Activated CD4-positive, alpha-beta T cell treated with anti-CD3 and anti-CD28 coated beads for 24 hours (primary cell): ENCODE data around the gene DHX8.

ENCODE experiments used
- DNase-seq, 2 donors: peaks; one replicate each; pipeline ENCODE4 v3.0.0-alpha.2; 2020; ENCODE audit warnings: low read depth in 2 of 2

DHX8 gene

GRCh38 chr17:43524945-43525575, 41.3 kb downstream of the DHX8 start:
- DNase-seq: no peak

- no peak for DNase-seq
These were observed 43.3 kb downstream of the DHX8 start for GRCh38 chr17:43526886-43527648.

DNA sequence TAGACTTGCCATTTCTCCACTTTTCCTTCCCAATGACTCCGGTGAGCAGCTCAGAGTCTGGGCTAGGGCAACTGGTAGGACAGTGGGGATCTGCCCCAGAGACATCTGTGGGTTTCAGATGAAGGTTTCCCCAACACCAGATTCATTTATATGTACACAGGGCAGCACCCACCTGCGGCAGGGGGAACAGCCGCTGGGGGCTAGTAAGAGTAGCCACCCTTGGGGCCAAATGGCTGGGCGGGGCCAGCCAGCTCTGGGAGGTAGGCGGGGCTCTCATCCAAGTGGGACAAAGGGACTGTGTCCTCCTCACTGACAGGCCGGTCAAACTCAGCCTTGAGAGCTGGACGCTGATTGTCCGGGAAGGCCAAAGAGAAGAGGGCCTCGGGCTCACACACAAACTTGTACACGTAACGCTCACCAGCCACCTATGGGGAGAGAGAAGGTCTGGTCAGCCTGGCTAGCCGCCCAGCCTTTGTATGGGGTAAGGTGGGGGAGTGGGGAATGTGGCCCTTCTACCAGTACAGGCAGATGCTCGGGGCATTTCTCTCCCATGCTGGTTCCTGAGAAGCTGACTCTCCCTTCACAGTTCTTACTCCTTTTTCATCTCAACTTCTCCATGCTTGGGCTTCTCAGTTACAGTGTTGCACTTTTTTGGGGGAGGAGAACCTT, 44.7 kb downstream of the DHX8 start:
- no peak for DNase-seq

- DNase-seq: no peak
These were observed 45.4 kb downstream of the DHX8 start for GRCh38 chr17:43528988-43529814.

- no peak for DNase-seq
These were observed 46.1 kb downstream of the DHX8 start for GRCh38 chr17:43529947-43530287.

- DNase-seq: no peak
These were observed 46.7 kb downstream of the DHX8 start for GRCh38 chr17:43530288-43531081.

DNA sequence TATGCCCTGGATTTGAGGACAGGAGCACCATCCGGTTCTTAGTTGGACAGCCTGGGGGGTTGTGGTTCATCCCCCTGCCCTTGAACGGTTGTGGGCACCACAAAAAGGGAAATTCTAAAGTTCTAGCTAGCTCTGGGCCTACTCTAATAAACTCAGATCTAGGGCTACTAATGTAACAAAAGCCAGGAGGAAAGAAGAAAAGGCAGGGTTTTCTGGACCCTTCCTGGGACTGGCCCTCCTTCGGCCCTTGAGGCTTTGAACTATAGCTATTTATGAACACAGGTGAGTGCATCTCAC, 47.3 kb downstream of the DHX8 start:
- no peak for DNase-seq

DNA sequence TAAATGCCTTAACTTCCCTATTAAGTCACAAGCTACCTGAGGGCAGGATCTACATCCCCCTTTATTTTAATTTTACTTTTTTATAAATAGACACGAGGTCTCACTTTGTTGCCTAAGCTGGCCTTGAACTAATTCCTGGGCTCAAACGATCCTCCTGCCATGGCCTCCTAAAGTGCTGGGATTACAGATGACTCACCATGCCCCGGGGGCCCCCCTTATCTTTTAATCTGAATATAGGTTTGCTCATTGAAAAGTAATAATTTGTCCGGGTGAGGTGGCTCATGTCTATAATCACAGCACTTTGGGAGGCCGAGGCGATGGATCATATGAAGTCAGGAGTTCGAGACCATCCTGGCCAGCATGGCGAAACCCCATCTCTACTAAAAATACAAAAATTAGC, 48.2 kb downstream of the DHX8 start:
- DNase-seq: no peak

DNA sequence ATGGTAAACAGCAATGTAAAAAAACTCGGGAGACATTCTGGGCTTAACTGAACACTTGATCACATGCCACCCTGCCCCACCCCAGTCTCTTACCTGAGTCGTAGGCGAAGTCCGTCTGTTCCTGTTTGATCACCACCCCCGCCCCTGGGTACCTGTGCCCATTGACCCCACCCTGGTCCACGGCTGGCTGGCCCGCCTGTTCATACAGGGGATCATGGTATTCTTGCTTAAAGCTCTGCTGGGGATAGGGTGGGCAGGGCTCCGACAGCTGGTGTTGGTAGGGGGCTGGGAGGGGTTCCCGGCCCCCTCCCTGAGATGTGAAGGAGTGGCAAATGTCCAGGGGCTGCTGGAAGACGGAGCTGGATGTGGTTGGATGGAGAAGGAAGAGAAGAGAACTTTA, 48.8 kb downstream of the DHX8 start:
- no peak for DNase-seq

GRCh38 chr17:43533699-43534098, 49.9 kb downstream of the DHX8 start:
- DNase-seq: no peak

DNA sequence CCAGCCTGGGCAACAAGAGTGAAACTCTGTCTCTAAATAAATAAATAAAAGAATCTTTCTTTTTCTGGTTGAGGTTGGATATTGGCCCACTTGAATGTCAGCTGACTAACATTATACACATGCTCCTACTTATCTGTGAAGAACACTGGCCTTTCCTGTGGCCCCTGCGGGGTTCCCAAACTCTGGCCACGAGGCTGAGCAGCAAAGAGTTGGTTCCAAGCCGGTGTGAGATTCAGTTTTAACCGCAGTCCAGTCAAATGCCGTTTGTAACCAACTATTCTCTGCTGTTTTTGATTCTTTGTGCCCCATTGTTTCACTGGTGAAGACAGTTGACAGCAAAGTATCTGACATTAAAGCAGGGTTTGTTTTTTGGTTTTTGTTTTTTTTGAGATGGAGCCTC, 51.1 kb downstream of the DHX8 start:
- DNase-seq: no peak

GRCh38 chr17:43536236-43536992, 52.6 kb downstream of the DHX8 start:
- DNase-seq: no peak

- DNase-seq: no peak
These were observed 57.3 kb downstream of the DHX8 start for GRCh38 chr17:43540821-43541674.

GRCh38 chr17:43542859-43543258, 59.1 kb downstream of the DHX8 start:
- no peak for DNase-seq

GRCh38 chr17:43543300-43543699, 59.5 kb downstream of the DHX8 start:
- no peak for DNase-seq

GRCh38 chr17:43543771-43544575, 60.2 kb downstream of the DHX8 start:
- DNase-seq: no peak

- peak in 1 of 2 donors; percentile 15 for DNase-seq
These were observed 61.5 kb downstream of the DHX8 start for GRCh38 chr17:43545383-43545632.

DNA sequence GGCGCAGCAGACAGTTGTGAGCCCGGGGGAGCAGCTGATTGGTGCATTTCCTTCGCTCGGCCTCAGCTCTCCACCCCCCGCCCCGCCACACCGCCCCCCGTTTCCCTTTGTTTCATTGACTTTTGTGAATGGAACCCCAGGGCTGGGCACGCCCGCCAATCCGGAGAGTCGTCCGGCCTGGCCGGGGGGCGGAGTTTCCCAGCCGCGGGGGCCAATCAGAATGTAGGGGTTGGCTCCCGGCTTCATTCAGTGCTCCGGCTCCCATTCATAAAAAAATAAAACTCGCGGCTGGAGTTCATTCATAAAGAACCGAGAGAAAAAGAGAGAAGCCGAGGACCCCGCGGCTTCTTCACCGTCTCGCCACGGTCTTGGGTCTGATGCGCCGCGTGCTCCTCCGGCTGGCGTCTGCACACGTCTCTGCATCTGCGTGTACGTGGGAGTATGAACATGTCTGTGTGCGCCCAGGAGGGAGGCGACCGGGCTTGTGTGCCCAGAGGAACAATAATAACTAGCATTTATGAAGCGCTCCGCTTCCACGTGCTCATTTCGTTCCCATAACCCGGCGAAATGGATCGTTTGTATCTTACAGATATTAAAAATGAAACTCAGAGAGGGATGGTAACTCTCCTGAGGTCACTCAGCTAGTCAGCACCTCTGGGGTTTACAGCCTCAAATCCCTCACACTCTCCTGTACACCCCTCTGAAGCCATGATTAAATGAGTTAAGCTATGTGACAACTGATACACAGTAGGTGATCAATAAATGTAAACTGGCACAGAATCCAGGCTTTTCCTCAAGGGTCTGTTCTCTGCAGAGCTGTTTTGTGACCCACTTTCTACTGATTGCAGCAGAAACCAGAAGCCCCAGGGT, 62.8 kb downstream of the DHX8 start, which contains the start of gene ETV4:
Gene ETV4 (minus strand): TSS at position 22 of the 870 bp plus-strand sequence. CDS start 723 bp downstream, outside the sequence.
- peak; percentile 93 to 94 for DNase-seq
